ENCODE data around the gene VWDE.

- no peak for TF ChIP-seq SP1 (IDR thresholded peaks at IDR 0.05; ENCODE audit: low read depth)
- TF ChIP-seq, protein P1, sequence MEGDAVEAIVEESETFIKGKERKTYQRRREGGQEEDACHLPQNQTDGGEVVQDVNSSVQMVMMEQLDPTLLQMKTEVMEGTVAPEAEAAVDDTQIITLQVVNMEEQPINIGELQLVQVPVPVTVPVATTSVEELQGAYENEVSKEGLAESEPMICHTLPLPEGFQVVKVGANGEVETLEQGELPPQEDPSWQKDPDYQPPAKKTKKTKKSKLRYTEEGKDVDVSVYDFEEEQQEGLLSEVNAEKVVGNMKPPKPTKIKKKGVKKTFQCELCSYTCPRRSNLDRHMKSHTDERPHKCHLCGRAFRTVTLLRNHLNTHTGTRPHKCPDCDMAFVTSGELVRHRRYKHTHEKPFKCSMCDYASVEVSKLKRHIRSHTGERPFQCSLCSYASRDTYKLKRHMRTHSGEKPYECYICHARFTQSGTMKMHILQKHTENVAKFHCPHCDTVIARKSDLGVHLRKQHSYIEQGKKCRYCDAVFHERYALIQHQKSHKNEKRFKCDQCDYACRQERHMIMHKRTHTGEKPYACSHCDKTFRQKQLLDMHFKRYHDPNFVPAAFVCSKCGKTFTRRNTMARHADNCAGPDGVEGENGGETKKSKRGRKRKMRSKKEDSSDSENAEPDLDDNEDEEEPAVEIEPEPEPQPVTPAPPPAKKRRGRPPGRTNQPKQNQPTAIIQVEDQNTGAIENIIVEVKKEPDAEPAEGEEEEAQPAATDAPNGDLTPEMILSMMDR (IDR thresholded peaks at IDR 0.05 in 2 of 3, conservative IDR thresholded peaks at IDR 0.05 in 1 of 3; ENCODE audit: borderline replicate concordance in 1 of 3, insufficient read depth in 1 of 3, low read depth in 2 of 3, low read length in 2 of 3), result no peak
- no peak for TF ChIP-seq POLR2A (IDR thresholded peaks at IDR 0.05; ENCODE audit: borderline replicate concordance, extremely low read depth, insufficient read depth, insufficient read length)
- no peak for TF ChIP-seq ZNF274 (IDR thresholded peaks at IDR 0.05; ENCODE audit: low read depth, low read length)
- no peak for TF ChIP-seq YY1 (IDR thresholded peaks at IDR 0.05; ENCODE audit: extremely low read depth, insufficient replicate concordance, low read depth, low read length)
- TF ChIP-seq RAD21 (IDR thresholded peaks at IDR 0.05; ENCODE audit: low read depth), result no peak
- no peak for TF ChIP-seq SIN3A (IDR thresholded peaks at IDR 0.05; ENCODE audit: low read depth)
- no peak for TF ChIP-seq EZH2 (IDR thresholded peaks at IDR 0.05)
- TF ChIP-seq FOSL1 (IDR thresholded peaks at IDR 0.05; ENCODE audit: low read depth), result no peak
- TF ChIP-seq CEBPB (IDR thresholded peaks at IDR 0.05; ENCODE audit: low read depth), result no peak
- TF ChIP-seq ELF1 (IDR thresholded peaks at IDR 0.05; ENCODE audit: borderline replicate concordance, low read depth), result no peak
- no peak for TF ChIP-seq POLR2AphosphoS5 (IDR thresholded peaks at IDR 0.05; ENCODE audit: low read depth, low read length)
- TF ChIP-seq, protein P2, sequence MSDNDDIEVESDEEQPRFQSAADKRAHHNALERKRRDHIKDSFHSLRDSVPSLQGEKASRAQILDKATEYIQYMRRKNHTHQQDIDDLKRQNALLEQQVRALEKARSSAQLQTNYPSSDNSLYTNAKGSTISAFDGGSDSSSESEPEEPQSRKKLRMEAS (IDR thresholded peaks at IDR 0.05), result no peak
- TF ChIP-seq EZH2phosphoT487 (IDR thresholded peaks at IDR 0.05; ENCODE audit: borderline replicate concordance), result no peak
These were observed 5.5 kb upstream of the VWDE start for GRCh38 chr7:12409097-12409711.
